PFSK-1 (cell line): ENCODE measurements around the gene LRP3.

Experiments
- FOXP2 ChIP-seq: optimal IDR thresholded peaks from 2 replicates; pipeline ENCODE3; 2011; ENCODE audit warnings: borderline replicate concordance, control low read depth, inconsistent platforms; ENCODE audit not compliant: insufficient read depth; ENCODE audit errors: extremely low read length, extremely low read depth
- POLR2AphosphoS5 ChIP-seq: IDR thresholded peaks from 2 replicates; pipeline ENCODE4 v1.6.1; 2012; ENCODE audit warnings: low read depth, mild to moderate bottlenecking, control low read depth, low read length, moderate library complexity
- SIN3A ChIP-seq: IDR thresholded peaks from 2 replicates; pipeline ENCODE4 v1.6.1; 2012; ENCODE audit warnings: mild to moderate bottlenecking, low read length, moderate library complexity, borderline replicate concordance; ENCODE audit not compliant: insufficient read depth
- TAF1 ChIP-seq: IDR thresholded peaks from 2 replicates; pipeline ENCODE4 v1.6.1; 2012; ENCODE audit warnings: low read length, control low read depth, borderline replicate concordance; ENCODE audit not compliant: insufficient read depth
- TF ChIP-seq, protein P1 (sequence below), 2 experiments: IDR thresholded peaks; 2 replicates each; pipeline versions ENCODE4 v1.6.1 to v1.8.0; 2011 to 2012; ENCODE audit warnings: low read depth in 2 of 2, low read length in 2 of 2, control low read depth in 1 of 2, inconsistent platforms in 1 of 2, mild to moderate bottlenecking in 1 of 2, moderate library complexity in 1 of 2; ENCODE audit not compliant: insufficient read depth in 1 of 2

Gene LRP3

DNA sequence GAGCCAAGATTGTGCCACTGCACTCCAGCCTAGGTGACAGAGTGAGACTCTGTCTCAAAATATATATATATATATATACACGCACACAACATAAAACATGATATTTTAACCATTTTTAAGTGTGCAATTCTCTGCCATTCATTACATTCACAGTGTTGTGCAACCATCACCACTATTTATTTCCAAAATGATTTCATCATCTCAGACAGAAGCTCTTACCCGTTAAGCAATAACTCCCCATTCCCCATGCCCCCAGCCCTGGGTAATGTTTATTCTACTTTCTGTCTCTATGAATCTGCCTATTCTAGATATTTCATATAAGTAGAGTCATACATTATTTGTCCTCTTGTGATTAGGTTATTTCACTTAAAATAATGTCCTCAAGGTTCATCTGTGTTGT lies 42.0 kb upstream of the LRP3 start:
- TF ChIP-seq POLR2AphosphoS5 (no peak), TAF1 (no peak), FOXP2 (no peak), SIN3A (no peak)
- TF ChIP-seq, protein P1, sequence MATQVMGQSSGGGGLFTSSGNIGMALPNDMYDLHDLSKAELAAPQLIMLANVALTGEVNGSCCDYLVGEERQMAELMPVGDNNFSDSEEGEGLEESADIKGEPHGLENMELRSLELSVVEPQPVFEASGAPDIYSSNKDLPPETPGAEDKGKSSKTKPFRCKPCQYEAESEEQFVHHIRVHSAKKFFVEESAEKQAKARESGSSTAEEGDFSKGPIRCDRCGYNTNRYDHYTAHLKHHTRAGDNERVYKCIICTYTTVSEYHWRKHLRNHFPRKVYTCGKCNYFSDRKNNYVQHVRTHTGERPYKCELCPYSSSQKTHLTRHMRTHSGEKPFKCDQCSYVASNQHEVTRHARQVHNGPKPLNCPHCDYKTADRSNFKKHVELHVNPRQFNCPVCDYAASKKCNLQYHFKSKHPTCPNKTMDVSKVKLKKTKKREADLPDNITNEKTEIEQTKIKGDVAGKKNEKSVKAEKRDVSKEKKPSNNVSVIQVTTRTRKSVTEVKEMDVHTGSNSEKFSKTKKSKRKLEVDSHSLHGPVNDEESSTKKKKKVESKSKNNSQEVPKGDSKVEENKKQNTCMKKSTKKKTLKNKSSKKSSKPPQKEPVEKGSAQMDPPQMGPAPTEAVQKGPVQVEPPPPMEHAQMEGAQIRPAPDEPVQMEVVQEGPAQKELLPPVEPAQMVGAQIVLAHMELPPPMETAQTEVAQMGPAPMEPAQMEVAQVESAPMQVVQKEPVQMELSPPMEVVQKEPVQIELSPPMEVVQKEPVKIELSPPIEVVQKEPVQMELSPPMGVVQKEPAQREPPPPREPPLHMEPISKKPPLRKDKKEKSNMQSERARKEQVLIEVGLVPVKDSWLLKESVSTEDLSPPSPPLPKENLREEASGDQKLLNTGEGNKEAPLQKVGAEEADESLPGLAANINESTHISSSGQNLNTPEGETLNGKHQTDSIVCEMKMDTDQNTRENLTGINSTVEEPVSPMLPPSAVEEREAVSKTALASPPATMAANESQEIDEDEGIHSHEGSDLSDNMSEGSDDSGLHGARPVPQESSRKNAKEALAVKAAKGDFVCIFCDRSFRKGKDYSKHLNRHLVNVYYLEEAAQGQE (IDR thresholded peaks at IDR 0.05; ENCODE audit: insufficient read depth in 1 of 2, low read depth in 2 of 2, low read length in 2 of 2): no peak

DNA sequence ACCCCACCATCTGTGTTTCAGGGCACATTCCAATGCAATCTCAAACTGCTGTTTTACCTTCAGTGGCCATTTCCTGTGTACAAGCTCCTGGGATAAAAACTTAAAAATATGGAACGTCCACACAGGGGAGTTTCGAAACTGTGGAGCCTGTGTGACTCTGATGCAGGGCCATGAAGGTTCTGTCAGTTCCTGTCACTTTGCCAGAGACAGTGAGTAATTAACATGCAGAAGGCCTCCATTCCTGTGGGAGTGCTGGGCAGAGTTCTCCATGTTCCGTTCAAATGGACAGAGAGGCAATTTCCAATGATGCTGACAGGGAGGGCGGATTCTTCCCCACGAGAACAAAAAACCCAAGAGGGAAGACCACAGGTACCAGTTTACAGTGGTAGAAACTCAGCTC lies 37.8 kb upstream of the LRP3 start:
- TF ChIP-seq SIN3A (no peak), POLR2AphosphoS5 (no peak), FOXP2 (no peak), TAF1 (no peak)
- TF ChIP-seq, protein P1 (IDR thresholded peaks at IDR 0.05; ENCODE audit: insufficient read depth in 1 of 2, low read depth in 2 of 2, low read length in 2 of 2): no peak

DNA sequence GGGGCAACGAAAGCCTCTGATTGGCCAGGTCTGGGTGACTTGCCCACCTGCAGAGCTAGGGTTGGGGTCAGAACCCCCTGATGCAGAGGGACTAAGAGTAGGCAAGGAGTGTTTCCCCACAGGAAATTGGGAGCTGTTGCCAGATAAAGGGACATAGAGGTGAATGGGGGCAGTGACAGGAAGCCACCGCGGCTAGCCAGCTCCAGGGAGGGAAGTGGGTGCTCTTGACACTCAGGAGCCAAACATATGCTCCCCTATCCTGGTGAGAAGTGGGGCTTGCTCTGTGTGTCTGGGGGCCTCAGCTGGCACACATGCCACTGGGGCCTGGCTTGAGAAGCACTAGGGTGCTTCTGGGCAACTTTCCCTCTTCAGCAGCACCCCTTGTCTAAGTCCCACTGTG lies 36.2 kb upstream of the LRP3 start:
- TF ChIP-seq POLR2AphosphoS5: no peak
- TF ChIP-seq TAF1: no peak
- TF ChIP-seq, protein P1 (IDR thresholded peaks at IDR 0.05; ENCODE audit: insufficient read depth in 1 of 2, low read depth in 2 of 2, low read length in 2 of 2): no peak
- TF ChIP-seq SIN3A: no peak
- no peak for TF ChIP-seq FOXP2

DNA sequence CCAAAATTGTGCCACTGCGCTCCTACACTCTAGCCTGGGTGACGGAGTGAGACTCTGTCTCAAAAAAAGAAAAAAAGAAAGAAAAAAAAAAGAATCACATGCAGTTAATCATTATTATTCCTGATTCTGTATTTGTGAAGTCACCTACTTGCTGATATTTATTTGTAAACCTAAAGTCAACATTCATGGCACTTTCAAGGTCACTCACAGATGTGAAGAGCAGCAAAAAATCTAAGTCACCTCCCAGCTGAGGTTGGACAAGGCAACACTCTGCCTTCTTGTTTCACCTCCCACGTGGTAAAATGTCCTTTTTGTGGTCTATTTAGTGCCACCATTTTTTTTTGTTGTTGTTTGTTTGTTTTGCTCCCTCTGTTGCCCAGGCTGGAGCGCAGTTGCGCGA lies 35.8 kb upstream of the LRP3 start:
- TF ChIP-seq FOXP2 (no peak), POLR2AphosphoS5 (no peak), SIN3A (no peak), TAF1 (no peak)
- TF ChIP-seq, protein P1 (IDR thresholded peaks at IDR 0.05; ENCODE audit: insufficient read depth in 1 of 2, low read depth in 2 of 2, low read length in 2 of 2): no peak

DNA sequence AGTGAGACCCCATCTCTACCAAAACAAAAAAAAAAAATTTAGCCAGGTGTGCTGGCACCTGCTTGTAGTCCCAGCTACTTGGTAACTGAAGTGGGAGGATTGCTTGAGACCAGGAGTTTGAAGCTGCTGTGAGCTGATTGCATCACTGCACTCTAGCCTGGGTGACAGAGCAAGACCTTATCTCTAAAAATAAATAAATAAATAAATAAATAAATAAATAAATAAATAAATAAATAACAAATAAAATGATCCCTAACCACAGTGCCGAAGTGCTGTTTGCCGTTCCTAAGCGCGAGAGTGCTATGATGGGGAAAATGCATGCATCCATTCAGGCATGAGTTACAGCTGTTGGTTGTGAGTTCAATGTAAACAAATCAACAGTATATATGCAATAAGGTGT lies 35.0 kb upstream of the LRP3 start:
- TF ChIP-seq FOXP2 (no peak), POLR2AphosphoS5 (no peak), TAF1 (no peak), SIN3A (no peak)
- TF ChIP-seq, protein P1 (IDR thresholded peaks at IDR 0.05; ENCODE audit: insufficient read depth in 1 of 2, low read depth in 2 of 2, low read length in 2 of 2): no peak
